Measurements from ENCODE around the gene GPI. TPM values are rescaled to one million over a fixed set of nuclear protein-coding genes. Genes with fewer than 3 reads are reported as not detected.

The GPI gene
- total RNA-seq, 4 donors from 2014 or later = 118 to 446 (median 224) TPM

DNA sequence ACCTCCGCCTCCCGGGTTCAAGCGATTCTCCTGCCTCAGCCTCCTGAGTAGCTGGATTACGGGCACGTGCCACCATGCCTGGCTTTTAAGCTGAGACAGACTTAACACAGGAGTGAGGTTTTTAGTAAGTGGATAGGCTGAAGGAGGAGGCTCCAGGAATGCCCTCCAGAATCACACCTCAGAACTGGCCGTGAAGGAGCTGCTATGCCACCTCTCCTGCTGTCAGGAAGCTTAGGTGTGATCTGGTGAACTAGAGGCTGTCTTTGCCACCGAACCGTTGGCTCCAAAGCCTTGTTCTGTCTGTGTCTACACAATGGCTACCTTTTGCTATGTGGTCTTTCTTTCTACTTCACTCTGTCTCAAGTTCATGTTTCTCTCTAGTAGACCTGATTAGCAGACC lies 43.4 kb downstream of the GPI start:
- no peak overlapping the region for H3K27ac ChIP-seq
- no peaks in the 10 kb centered on the region for H3K9me3 ChIP-seq
- no peaks in the 10 kb centered on the region for H3K4me1 ChIP-seq
- no peak for DNase-seq
- 84 to 87% methylated on average over 8 of the region's 8 CpGs for WGBS, 2 donors
- no peaks in the 10 kb centered on the region for H3K27me3 ChIP-seq
- no peak overlapping the region for H3K4me3 ChIP-seq (replicated peaks in 1 of 3)
- peaks cover 7 to 13% of the 10 kb centered on the region in 2 donors for H3K36me3 ChIP-seq
- no peak for TF ChIP-seq POLR2A (IDR thresholded peaks at IDR 0.05)
- TF ChIP-seq, protein P1, sequence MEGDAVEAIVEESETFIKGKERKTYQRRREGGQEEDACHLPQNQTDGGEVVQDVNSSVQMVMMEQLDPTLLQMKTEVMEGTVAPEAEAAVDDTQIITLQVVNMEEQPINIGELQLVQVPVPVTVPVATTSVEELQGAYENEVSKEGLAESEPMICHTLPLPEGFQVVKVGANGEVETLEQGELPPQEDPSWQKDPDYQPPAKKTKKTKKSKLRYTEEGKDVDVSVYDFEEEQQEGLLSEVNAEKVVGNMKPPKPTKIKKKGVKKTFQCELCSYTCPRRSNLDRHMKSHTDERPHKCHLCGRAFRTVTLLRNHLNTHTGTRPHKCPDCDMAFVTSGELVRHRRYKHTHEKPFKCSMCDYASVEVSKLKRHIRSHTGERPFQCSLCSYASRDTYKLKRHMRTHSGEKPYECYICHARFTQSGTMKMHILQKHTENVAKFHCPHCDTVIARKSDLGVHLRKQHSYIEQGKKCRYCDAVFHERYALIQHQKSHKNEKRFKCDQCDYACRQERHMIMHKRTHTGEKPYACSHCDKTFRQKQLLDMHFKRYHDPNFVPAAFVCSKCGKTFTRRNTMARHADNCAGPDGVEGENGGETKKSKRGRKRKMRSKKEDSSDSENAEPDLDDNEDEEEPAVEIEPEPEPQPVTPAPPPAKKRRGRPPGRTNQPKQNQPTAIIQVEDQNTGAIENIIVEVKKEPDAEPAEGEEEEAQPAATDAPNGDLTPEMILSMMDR (IDR thresholded peaks at IDR 0.05) = no peak
- intact Hi-C loops (cut with DNase I) = no loop called here

DNA sequence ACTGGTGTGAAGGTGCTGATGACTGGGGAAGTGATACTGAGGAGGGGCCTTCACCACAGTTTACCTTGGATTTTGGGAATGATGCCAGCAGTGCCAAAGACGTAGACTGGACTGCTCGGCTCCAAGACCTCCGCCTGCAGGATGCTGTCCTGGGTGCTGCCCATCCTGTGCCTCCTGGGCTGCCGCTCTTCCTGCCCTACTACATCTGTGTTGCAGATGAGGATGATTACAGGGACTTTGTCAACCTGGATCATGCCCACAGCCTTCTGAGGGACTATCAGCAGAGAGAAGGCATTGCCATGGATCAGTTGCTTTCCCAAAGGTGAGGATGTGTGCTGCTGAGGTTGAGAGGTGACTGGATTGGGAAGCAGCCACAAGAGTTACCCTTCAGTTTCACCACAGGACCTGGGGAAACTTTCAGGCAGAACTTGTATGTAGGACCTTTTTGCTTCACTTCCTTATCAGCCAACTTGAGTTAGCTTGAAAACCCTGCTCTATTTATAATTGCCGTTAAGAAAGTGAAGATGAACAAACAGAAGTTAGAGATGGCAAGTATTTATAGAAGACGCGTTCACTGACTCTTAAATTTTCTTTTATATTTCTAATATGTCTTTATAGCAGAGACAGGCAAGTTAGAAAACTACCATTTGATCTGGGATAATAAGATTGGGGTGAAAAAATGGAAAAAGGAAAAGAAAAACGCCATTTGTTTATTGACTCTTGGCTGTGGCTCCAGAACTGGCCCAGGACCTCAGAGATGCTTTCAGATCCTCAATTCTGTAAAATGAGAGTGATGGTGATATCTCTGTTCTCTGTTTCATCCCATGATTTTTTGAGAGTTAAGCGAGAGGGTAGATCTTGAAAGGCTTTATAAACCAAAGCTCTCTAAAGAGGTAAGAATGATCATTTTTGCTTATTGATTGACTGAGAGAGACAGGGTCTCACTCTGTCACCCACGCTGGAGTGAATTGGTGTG lies 44.5 kb downstream of the GPI start:
- intact Hi-C loops (cut with DNase I) = no loop called here

DNA sequence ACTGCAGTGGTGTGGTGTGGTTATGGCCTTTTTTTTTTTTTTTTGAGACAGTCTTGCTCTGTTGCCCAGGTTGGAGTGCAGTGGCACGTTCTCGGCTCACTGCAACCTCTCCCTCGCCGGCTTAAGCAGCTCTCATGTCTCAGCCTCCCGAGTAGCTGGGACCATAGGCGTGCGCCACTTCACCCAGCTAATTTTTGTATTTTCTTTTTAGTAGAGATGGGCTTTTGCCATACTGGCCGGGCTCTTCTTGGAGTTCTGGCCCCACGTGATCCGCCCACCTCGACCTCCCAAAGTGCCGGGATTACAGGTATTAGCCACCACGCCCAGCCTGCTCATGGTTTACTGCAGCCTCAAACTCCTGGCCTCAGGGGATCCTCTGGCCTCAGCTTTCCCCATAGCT lies 46.2 kb downstream of the GPI start:
- no peak overlapping the region for H3K4me3 ChIP-seq (replicated peaks in 1 of 3)
- H3K9me3 ChIP-seq = no peaks in the 10 kb centered on the region
- intact Hi-C loops (cut with DNase I) = no loop called here
- H3K4me1 ChIP-seq = no peaks in the 10 kb centered on the region
- H3K36me3 ChIP-seq = peaks cover 13 to 19% of the 10 kb centered on the region in 2 donors
- no peak for DNase-seq
- H3K27me3 ChIP-seq = no peaks in the 10 kb centered on the region
- WGBS, 2 donors = 97 to 98% methylated on average over 13 of the region's 13 CpGs
- no peak for TF ChIP-seq POLR2A (IDR thresholded peaks at IDR 0.05)
- TF ChIP-seq, protein P1 (IDR thresholded peaks at IDR 0.05) = no peak
- H3K27ac ChIP-seq = no peak overlapping the region

More for the DNA sequence above, 44.5 kb downstream of the GPI start:
- DNase-seq = no peak
- Histone ChIP-seq H3K27me3 (no peaks in the 10 kb centered on the region), H3K27ac (no peak overlapping the region), H3K36me3 (peaks cover 13 to 14% of the 10 kb centered on the region in 2 donors), H3K9me3 (no peaks in the 10 kb centered on the region), H3K4me1 (no peaks in the 10 kb centered on the region), H3K4me3 (replicated peaks in 1 of 3) (no peak overlapping the region)
- no peak for TF ChIP-seq POLR2A (IDR thresholded peaks at IDR 0.05)
- TF ChIP-seq, protein P1 (IDR thresholded peaks at IDR 0.05) = no peak
- 93% methylated on average over 10 of the region's 10 CpGs for WGBS, 2 donors

DNA sequence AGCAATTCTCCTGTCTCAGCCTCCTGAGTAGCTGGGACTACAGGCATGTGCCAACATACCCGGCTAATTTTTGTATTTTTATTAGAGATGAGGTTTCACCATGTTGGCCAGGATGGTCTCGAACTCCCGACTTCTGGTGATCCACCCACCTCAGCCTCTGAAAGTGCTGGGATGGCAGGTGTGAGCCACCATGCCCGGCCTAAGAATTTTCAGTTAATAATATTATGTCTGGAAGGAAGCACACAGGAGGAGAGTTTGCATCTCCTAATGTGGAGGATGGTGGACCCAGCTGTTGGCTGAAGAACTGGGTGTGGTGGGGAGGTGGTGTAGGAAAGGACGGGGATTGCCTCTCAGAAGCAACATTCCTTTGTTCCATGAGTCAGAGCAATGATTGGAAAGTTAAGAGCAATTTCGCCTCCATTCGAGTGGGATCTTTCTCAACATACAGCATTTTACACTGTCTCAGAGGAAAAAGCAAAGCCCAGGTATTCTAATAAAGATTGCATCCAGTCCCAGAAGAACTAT lies 51.1 kb downstream of the GPI start:
- Histone ChIP-seq H3K4me1 (no peaks in the 10 kb centered on the region), H3K9me3 (no peaks in the 10 kb centered on the region), H3K27me3 (no peaks in the 10 kb centered on the region), H3K36me3 (peaks cover 0 to 12% of the 10 kb centered on the region in 2 donors), H3K4me3 (replicated peaks in 1 of 3) (no peak overlapping the region), H3K27ac (no peak overlapping the region)
- TF ChIP-seq, protein P1 (IDR thresholded peaks at IDR 0.05) = no peak
- no peak for TF ChIP-seq POLR2A (IDR thresholded peaks at IDR 0.05)
- DNase-seq = no peak
- 96 to 97% methylated on average over 7 of the region's 7 CpGs for WGBS, 2 donors
- intact Hi-C loops (cut with DNase I) = no loop called here

DNA sequence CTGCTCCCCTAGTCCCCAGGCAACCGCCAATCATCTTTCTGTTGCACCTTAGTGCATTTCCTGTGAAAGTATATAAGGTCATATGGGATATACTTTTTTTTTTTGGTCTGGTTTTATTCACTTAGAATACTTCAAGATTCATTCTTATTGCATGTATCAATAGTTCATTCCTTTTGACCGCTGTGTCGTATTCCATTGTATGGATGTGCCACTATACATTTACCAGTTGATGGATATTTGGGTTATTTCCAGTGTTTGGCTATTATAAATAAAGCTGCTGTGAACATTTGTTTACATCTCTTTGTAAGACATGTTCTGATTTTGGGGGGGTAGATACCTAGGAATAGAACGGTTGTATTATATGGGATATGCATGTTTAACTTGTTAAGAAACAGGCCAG lies 53.3 kb downstream of the GPI start:
- DNase-seq = no peak
- no peaks in the 10 kb centered on the region for H3K4me1 ChIP-seq
- no peak overlapping the region for H3K27ac ChIP-seq
- H3K36me3 ChIP-seq = peaks cover 0 to 12% of the 10 kb centered on the region in 2 donors
- no peaks in the 10 kb centered on the region for H3K27me3 ChIP-seq
- intact Hi-C loops (cut with DNase I) = no loop called here
- H3K9me3 ChIP-seq = no peaks in the 10 kb centered on the region
- WGBS, 2 donors = 96 to 99% methylated on average over 4 of the region's 4 CpGs
- TF ChIP-seq, protein P1 (IDR thresholded peaks at IDR 0.05) = no peak
- no peak for TF ChIP-seq POLR2A (IDR thresholded peaks at IDR 0.05)
- no peak overlapping the region for H3K4me3 ChIP-seq (replicated peaks in 1 of 3)
